Measurements from ENCODE around the gene ARHGAP28.
"Not testable (repeated sequence)": the region's sequence is repeated elsewhere in the genome, so short reads cannot be mapped to it uniquely, and the experiment has no call there.

DNA sequence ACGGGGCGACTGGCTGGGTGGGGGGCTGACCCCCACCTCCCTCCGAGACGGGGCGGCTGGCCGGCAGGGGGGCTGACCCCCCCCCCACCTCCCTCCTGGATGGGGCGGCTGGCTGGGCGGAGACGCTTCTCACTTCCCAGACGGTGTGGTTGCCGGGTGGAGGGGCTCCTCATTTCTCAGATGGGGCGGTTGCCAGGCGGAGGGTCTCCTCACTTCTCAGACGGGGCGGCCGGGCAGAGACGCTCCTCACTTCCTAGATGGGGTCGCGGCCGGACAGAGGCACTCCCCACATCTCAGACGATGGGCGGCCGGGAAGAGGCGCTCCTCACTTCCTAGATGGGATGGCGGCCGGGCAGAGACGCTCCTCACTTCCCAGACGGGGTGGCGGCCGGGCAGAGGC, 98.0 kb downstream of the ARHGAP28 start:
- TF ChIP-seq, protein P1, sequence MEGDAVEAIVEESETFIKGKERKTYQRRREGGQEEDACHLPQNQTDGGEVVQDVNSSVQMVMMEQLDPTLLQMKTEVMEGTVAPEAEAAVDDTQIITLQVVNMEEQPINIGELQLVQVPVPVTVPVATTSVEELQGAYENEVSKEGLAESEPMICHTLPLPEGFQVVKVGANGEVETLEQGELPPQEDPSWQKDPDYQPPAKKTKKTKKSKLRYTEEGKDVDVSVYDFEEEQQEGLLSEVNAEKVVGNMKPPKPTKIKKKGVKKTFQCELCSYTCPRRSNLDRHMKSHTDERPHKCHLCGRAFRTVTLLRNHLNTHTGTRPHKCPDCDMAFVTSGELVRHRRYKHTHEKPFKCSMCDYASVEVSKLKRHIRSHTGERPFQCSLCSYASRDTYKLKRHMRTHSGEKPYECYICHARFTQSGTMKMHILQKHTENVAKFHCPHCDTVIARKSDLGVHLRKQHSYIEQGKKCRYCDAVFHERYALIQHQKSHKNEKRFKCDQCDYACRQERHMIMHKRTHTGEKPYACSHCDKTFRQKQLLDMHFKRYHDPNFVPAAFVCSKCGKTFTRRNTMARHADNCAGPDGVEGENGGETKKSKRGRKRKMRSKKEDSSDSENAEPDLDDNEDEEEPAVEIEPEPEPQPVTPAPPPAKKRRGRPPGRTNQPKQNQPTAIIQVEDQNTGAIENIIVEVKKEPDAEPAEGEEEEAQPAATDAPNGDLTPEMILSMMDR (IDR thresholded peaks at IDR 0.05 in 2 of 3, conservative IDR thresholded peaks at IDR 0.05 in 1 of 3; ENCODE audit: control insufficient read depth in 2 of 3, extremely low read depth in 1 of 3, insufficient read depth in 1 of 3, low read depth in 3 of 3, low read length in 3 of 3): not testable (repeated sequence)
- TF ChIP-seq MTA3 (IDR thresholded peaks at IDR 0.05; ENCODE audit: borderline replicate concordance, low read length); MXI1 (IDR thresholded peaks at IDR 0.05; ENCODE audit: low read depth, low read length); PAX8 (IDR thresholded peaks at IDR 0.05); ZNF207 (IDR thresholded peaks at IDR 0.05; ENCODE audit: borderline replicate concordance); SP1 (IDR thresholded peaks at IDR 0.05; ENCODE audit: low read depth, low read length); NRF1 (conservative IDR thresholded peaks at IDR 0.05; ENCODE audit: low read depth, low read length); CREM (IDR thresholded peaks at IDR 0.05; ENCODE audit: low read depth): not testable (repeated sequence)
